CD1c-positive myeloid dendritic cell (primary cell): ENCODE results near the gene NEGR1.

Experiments
- DNase-seq: peaks from one replicate; pipeline ENCODE4 v3.0.0-alpha.2; 2016; ENCODE audit errors: extremely low spot score

Gene NEGR1

DNA sequence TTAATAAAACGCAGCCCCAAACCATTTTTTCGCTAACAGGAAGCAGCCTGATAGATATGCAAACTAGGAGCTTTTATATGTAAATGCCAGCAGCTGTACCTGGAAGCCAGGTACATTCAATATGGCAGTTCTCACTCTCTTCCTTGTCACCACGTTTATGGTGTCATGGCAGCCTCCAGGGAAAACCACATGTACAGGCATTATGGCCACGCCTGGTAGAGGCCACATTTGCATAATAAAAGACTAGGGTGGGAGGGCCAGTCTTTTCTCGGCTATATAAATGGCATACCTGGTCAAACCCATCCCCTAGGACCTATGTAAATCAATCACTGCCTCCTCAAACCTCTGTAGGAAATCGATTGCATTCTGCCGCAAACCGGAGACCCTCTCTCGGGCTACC lies 247.5 kb downstream of the NEGR1 start:
- no peak for DNase-seq

DNA sequence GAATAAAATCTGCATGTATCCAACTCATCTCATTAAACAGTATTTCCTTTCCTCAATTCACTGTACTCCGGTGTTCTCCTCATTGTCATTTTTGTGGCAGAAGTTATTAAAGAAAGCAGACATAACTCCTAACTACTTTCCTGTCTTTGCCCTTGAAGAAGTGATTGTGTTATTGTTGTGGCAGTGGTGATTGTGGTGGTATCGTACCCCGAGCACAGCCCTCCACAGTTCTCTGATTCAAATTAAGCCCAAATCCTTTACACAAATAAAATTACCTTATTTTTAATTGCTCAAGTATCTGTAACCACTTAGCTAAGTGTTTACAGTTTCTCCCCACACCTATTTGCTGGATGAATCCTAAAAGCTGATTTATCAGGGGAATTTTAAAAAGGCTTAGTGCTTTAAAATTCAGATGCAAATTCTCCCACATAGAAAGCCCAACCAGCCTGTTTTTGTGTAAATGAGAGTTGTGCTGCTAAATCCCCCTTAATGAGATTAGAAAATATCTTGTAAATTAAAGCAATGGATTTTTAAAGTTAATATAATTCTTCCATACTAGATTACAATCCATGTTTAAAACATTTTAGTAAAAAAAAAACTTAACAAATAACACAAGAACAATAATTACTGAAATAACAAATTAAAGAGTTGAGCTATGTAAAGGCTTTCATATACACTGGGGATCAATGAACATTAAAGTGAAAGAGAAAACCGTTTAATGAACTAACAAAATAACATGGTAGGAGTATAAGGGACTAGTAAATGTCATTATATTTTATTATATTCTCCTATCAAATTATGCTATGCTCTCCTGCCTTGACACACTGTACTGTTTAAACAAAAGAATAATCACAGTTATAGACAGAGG lies 259.0 kb downstream of the NEGR1 start:
- DNase-seq: no peak

DNA sequence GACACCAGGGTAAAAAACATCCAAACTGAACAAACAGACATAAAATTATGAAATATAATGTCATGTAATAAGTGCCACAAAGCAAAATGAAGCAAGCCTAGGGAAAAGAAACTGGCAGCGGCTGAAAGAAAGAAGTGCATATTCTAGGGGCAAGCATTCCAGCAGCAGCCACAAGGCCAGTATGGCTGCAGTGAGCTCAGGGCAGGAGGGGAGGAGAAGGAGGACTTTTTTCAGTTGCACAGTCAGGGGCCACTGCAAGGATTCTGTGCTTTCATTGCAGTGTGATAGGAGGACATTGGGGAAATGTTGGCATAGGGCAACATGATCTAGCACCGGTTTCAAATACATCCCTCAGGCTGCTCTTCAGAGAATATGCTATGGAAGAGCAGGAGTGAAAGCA lies 263.8 kb downstream of the NEGR1 start:
- no peak for DNase-seq

DNA sequence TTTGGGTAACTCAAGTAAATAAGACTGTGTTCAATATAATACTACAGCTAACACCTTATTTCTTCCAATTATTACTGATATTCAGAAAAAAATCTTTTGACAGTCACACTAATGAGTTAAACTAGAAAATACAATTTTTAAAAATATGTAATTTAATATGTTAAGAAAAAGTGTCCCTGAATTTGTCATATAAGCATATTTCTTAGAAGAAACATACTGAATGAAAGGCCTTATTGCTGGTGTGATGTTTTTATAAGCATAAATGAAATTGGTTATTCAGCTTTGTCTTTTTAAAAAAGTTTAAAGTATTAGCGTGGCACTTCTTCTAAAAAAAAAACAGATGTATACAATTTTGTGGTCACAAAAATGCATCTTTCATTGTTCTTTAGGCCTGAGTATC lies 267.3 kb downstream of the NEGR1 start:
- DNase-seq: no peak

DNA sequence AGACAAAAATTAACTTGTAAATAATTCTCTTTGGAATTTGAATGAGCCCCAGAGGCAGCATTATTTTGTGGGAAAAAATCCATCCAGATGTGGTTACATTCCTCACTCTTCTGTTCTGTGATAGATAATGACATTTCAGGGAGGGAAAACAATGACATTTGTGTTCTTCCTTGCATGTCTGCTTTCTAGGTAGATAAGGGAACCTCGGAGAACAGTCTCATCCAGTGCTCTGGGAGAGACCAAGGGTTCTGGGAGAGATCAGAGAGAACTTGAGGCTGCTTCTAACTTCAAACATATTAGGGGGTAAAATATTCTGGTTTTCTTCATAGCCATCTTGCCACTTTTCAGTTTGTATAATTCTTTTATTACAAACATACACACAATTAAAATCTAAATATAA lies 269.2 kb downstream of the NEGR1 start:
- no peak for DNase-seq

DNA sequence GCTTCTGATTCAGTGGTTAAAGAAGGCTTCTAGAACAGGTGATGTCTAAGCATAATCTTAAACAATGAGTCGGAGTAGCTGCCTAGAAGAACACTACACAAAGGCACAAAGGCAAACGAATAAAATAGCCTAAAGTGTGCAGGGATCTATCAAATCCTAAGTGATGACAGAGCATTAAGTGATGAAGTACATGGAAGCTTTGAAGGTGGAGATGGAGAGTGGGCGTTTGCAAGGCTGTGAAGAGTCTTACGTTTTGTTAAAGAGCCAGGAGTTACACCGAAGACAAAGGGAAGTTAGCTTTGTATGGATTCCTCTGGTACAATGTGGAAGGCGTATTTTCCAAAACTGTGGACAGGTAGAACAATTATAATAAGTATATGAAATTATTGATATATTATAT lies 270.6 kb downstream of the NEGR1 start:
- no peak for DNase-seq

DNA sequence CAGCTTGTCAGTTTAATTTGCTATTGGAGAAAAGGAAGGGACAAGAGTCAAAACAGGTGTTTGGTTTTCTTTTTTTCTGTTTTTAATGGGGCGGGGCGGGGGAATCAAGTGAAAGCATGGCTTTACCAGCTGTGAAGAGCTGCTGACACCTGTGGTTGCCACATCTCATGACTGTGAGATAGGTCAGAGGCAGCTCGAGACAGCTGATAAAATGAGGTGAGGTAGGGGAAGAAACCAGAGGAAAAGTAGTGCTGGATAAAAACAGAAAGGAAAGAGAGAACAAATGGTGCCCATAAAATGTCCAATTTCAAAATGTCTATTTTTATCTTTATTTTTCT lies 272.3 kb downstream of the NEGR1 start:
- no peak for DNase-seq

DNA sequence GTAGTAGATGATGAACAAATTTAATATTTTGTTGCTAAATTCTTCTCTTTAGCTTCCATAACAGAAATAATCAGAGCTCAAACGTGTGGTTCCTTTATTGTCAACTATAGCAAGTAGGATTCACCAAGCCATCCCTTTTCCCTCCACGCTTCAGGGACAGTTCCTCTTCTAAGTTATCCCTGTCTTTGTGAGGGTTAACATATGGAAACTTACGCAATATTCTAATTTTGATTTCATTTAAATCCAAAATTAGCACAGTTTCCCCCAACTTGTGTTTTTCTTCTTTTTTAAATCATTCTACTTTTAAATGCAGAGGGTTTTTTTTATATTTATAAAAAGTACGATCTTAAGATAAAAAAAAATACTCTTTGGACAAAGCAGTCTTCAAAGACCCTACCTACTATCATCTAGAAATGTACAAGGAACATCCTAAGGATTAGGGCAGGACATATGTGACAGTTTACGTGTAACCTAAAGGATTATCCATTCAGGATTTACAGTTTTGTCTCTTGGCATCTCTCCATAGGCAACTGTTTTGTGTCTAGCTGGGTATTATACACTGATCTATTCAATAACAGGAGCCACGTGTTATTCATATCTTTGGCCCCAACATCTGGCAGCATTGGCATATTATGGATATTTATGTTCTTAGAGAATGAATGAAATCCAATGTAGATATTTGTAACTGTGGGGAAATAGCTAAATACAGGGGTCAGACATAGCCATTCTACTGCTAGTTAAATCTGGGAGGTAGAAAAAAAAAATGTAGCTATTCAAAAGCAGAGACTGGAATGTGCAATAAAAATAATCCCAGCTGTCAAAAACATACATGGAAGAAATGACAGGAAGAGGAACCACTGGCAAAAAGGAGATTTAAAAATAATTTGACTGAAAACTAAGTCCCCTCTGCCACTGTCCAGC lies 272.9 kb downstream of the NEGR1 start:
- no peak for DNase-seq

DNA sequence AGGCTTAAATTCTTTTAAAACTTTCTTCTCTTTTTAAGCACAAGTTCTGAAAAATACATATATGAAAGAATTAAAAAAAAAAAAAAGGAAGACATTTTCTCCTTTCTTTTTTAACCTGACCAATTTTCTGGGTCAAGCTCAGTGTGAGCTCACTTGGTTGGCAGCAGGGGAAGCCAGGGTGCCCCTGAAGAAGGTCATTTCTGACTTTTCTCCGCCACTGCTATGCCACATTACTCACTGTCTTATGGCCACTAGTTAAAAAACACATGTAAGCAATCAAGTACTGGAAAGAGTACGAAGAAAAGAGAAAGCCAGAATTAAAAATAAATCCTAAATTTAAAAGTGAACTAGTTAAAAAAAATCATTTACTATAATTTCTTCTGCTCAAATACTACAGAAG lies 275.0 kb downstream of the NEGR1 start:
- no peak for DNase-seq

DNA sequence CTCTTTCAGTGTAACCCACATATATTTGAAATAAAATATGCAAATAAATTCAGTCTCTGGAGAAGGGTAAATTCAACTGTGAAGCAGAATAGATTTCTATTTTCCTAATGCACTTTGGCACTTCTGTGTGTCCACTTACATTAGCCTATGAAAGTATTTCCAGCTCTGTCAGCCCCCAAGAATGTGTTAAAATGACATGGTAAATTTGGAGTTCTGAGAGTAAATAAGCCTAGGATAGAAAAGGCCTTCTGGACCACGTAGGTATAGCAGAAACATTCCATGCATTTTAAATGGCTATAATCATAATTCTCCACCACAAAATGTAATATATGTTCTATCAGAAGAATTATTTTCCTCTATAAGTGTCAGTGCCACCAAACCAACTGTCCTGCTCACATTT lies 276.2 kb downstream of the NEGR1 start:
- DNase-seq: no peak

DNA sequence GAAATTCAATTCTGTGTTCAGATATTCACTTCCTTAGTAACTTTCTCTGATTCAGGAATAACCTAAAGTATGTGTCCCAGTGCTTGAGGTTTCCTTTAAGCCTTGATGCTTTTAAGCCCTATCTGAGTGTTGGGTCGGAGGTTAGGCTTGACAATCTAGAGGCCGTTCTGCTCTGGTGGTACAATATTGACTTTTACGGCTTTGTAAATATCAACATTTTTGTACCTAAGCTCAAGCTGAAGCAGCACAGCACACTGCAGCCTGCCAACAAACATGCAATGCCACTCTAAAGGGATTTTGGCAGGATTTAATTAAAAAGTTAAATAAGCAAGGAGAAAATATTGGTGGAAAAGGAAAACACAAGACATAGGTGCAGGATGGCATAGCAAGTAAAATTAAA lies 279.2 kb downstream of the NEGR1 start:
- DNase-seq: no peak

DNA sequence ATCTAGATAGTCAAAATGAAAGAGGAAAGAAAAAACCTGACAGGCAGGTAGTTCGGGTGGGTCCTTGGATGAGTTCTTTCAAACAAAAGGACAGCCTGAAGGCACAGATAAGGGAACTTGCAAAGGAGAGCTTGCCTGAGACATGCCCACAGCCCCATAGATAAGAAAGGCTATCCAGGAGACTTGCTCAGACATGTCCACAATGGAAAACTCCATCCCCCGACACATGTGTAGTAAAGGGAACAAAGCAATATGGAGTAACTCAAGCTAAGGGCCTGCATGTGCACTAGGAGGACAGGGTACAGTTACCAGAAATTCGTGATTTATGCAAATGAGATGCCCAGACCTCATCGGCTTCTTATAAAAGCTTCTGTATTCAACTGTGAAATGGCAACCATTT lies 281.5 kb downstream of the NEGR1 start:
- no peak for DNase-seq

DNA sequence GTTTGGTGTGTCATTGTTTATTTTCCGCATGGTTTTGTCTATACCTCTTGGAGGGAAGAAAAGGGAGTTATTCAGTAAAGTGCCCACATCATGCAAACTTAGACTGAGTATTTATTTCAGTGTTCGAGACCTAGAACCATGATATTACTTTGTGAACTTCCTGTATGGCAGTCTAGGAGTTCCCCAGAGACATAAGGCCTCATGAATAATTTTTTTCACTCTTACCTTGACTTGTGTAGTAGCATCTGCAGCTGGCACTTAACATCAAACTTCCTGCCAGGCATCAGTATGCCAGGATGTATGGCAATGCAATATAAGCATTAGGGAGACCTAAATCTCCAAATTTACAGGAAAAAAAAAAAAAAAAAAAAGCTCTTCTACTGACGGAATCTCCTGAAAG lies 287.7 kb downstream of the NEGR1 start:
- DNase-seq: no peak

DNA sequence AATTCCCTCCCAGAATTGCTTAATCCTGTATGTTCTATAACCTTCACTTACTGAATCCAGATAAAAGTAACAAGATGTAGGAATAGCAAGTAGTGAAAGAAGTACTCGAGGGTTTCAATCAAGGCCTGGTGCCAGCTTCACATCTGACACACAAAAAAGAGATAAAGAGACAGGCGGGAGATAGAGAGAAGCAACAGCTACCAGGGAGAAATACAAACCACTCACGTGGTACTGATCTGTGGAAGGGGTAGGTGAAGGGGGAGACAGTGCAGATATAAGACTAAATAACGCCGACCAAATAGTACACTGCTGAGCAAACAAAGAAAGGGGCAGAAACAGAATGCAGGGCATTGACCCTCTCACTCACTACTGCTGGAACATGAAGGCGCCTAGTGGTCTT lies 295.2 kb downstream of the NEGR1 start:
- no peak for DNase-seq

DNA sequence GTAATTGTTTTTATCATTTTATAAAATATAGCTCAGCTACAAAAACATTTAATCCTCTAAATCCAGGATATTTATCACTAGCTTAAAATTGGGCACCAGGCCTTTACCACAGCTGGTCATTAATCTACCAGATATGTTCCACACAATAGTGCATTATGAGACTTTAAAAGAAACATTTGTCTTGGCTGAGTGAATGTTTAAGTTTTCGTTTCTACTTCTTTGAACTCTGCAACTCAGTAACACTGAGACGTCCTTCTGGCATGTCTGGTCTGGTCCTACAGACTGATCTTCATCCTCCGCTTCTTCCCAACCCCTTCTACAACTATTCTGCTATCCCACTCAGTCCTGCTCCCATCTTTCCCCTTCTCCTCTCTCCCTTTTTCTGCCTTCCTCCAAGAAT lies 296.2 kb downstream of the NEGR1 start:
- DNase-seq: no peak

DNA sequence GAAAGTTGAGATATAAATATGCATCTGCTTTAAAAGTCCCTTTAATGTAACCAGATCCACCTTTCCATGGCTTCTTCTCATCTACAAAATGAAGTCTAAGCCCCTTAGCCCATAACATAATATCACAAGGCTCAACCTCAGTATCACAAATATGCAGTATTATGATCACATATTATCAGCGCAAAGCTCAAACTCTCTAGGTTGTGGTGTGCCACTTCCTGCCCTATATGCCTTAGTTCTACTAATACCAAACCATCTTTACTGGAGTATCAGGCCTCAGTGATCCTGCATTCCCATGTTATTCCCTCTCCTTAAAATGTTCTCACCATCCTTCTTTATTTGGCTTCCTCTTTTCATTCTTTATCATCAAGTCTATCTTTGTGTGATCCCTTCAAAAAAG lies 301.8 kb downstream of the NEGR1 start:
- no peak for DNase-seq

DNA sequence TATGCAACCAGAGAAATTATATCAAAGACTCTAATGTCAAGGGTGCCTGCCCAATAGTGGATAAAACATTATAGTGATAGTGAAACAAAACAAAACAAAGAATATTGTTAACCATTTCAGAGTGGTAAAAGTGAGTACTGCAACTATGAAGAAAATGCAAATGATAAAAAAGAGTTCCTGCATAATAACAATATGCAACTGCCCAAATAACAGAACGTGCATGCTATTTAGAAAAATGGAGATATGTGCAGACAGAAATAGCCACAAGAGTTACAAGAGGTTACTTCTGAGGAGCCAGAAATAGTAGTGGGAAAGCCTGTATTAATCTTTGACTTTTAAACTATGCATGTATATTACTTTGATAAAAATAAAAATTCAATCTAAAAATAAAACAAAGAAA lies 302.5 kb downstream of the NEGR1 start:
- no peak for DNase-seq

DNA sequence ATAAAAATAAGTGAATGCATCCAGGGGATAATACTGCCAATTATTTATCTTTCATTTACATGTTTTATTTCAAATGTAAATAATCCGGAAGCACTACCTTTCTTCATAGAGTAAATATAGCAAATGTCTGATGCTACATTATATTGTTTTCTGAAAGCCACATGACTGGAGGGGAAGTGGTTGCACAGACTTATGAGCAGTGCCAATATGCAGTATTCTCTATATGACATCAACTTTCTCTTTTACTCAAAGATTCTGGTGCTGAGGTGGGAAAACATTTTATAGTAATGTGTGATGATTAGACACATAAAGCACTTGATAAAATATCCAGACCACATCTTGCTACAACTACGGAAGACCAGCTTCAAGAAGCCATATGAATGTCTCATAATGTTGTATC lies 314.7 kb downstream of the NEGR1 start:
- no peak for DNase-seq

DNA sequence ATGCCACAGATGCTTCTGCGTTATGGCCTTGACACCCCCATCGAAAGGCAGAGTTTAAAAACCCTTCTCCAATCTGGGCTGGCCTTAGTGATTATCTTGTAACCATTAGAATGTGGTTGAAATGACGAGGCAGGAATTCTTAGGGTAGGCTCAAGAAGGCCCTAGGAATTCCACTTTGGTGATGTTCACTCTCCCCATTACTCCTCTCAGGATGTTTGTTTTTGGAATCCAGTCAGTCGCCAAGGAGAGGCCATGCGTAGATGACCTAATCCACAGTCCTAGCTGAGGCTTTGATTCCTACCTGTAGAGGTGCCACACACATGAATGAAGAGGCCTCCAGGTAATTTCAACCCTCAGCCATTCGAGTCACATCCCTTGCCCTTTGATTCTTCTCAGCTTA lies 318.2 kb downstream of the NEGR1 start:
- DNase-seq: no peak

DNA sequence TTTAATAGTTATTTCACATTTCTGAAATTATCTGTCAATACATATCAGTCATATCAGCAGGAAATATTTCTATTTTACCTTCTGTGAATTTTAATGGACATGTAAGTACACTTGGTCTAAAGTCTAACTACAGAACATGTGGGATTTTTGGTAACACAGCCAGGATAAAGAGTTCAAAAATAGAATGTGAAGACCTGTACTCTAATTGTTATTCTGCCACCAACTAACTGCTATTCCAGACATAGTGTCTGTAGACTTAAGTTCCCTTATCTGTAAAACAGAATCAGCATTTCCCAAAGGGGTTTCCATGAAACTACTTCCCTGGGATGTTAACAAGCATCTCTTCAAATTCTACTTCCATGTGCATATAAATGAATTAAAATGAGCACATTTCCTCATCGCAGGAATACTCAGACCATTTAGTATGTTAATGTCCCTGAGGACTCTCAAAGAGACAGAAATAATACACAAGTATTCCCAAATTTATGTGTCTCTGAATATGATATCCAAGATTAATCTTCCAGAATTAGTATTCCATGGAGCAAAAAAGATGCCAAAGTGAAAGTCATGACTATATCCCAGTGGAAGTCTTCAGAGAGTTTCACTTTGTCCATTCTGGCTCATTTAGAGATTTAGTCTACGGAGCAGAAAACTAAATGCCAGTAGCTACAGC lies 325.6 kb downstream of the NEGR1 start:
- DNase-seq: no peak

DNA sequence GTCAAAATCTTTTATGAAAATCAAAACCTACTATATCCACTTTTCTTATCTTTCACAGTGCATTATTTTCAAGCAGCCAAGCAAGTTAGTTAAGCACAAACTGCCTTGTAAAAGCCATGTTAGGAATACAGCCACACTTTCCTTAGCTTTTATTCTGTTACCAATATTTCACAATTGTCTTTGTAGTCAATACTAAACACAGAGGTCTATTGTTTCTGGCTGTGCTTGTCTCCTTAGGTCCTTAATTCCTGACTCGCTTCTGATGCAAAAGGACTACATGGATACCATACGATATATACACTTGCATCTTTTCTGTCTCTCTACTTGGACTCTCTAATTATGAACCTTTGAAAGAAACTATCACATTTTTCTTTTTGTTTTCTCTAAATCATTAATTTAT lies 331.8 kb downstream of the NEGR1 start:
- DNase-seq: no peak

DNA sequence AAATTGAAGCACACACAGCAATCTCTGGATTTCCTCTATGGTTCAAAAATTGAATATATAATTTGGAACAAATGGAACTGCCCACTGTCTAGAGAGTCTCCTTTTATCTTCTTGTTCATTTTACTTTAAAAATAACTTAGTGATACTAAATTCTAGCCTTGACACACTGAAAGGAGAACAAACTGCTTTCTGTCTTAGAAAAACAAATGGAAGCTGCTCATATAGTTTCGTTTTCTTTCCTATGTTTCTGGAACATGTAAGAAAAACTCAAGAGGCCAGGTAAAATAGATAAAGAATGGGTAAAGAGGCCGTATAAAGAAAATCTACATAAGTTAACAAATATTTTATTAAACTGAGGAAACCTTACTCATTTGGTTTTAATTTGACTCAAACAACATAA lies 332.7 kb downstream of the NEGR1 start:
- no peak for DNase-seq

DNA sequence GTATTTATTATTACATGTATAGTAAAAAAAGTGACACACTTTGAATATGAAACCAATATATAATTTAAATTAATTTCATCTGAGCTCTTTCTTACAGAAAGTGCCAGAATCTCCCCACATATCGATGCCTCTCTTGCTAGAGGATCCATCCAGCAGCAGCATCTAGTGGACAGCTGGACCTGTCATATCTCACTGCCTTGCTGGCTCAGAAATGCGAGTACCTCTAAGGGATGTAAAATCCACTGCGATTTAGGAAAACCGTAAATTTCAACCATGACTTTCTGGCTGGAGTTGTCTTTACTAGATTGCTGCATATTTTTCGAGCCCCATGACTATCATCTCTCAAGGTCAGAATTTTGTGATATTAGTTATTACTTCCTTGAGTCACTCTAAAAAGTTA lies 333.8 kb downstream of the NEGR1 start:
- no peak for DNase-seq
